GM13976 (cell line): Measurements from ENCODE around the gene PPP1R14B.

Experiments
- DNase-seq: peaks from one replicate; pipeline ENCODE4 v3.0.0; 2012; ENCODE audit warnings: low spot score
- CTCF ChIP-seq: IDR thresholded peaks from 2 replicates; pipeline ENCODE4 v1.5.1; 2012; ENCODE audit warnings: borderline replicate concordance, mild to moderate bottlenecking; ENCODE audit not compliant: insufficient read depth; ENCODE audit errors: extremely low read depth, missing control alignments, control extremely low read depth
- in situ Hi-C: fragments of 300-500 bp; cut with MboI; formaldehyde crosslinking; loops from one replicate; pipeline ENCODE4 v1.12.0; 2022; ENCODE audit warnings: low sequenced_read_pairs, mixed read lengths, inconsistent platforms; ENCODE audit not compliant: unreplicated experiment

PPP1R14B gene

GRCh38 chr11:64238999-64239398, 7.7 kb downstream of the PPP1R14B start:
- TF ChIP-seq CTCF = no peak
- DNase-seq = no peak
- in situ Hi-C loops = no loop called here

- DNase-seq = no peak
These were observed 8.7 kb downstream of the PPP1R14B start for GRCh38 chr11:64238076-64238475.

GRCh38 chr11:64237484-64237951, 9.2 kb downstream of the PPP1R14B start:
- in situ Hi-C loops = no loop called here
- TF ChIP-seq CTCF = no peak
- DNase-seq = no peak

More at GRCh38 chr11:64238076-64238475, 8.7 kb downstream of the PPP1R14B start:
- no peak for TF ChIP-seq CTCF
- in situ Hi-C loops = no loop called here

GRCh38 chr11:64235437-64236161, 11.1 kb downstream of the PPP1R14B start:
- in situ Hi-C loops = no loop called here
- DNase-seq = no peak
- TF ChIP-seq CTCF = no peak

- TF ChIP-seq CTCF = no peak
- no peak for DNase-seq
- in situ Hi-C loops = no loop called here
These were observed 11.9 kb downstream of the PPP1R14B start for GRCh38 chr11:64234647-64235379.

GRCh38 chr11:64233913-64234586, 12.7 kb downstream of the PPP1R14B start, which contains the start of gene VEGFB:
Gene VEGFB, plus strand, starts transcription at chr11:64234584. Its CDS starts 250 bp downstream, at chr11:64234834.
- peak; percentile 89 for DNase-seq
- TF ChIP-seq CTCF = no peak

More at GRCh38 chr11:64233913-64234586, 12.7 kb downstream of the PPP1R14B start, which contains the start of gene VEGFB:
- in situ Hi-C loops = no loop called here
